ENCODE results near the gene IL16.
A peak's percentile ranks its signal among the peaks of the same experiment; 100 is the strongest.

The IL16 gene

GRCh38 chr15:81337241-81337640 lies 140.6 kb downstream of the IL16 start:
- DNase-seq (ENCODE audit: extremely low spot score), result no peak
- ChIA-PET CTCF (interaction anchor here (0.6 to 1.1 kb wide), 5 partner anchors 9 to 71 kb away, joined by 3 to 6 read pairs (median 3); no protein-coding TSS in a partner anchor), POLR2A (interaction anchor here (0.7 to 1.3 kb wide), 2 partner anchors 10 to 13 kb away, joined by 3 to 7 read pairs; partner anchors contain the start of gene STARD5)
- TF ChIP-seq ZNF384 (IDR thresholded peaks at IDR 0.05) (no peak), HDGF (IDR thresholded peaks at IDR 0.05; ENCODE audit: borderline replicate concordance) (no peak), SP1 (IDR thresholded peaks at IDR 0.05) (no peak), ELF4 (IDR thresholded peaks at IDR 0.05) (no peak), SUZ12 (IDR thresholded peaks at IDR 0.05) (no peak), CTBP1 (IDR thresholded peaks at IDR 0.05; ENCODE audit: borderline replicate concordance) (no peak), ARNT (IDR thresholded peaks at IDR 0.05) (no peak), L3MBTL2 (conservative IDR thresholded peaks at IDR 0.05) (no peak), NFRKB (IDR thresholded peaks at IDR 0.05) (no peak), FOXA1 (IDR thresholded peaks at IDR 0.05) (no peak), FOXK2 (IDR thresholded peaks at IDR 0.05) (no peak), FOXM1 (IDR thresholded peaks at IDR 0.05; ENCODE audit: borderline replicate concordance) (no peak), LEF1 (IDR thresholded peaks at IDR 0.05; ENCODE audit: borderline replicate concordance) (no peak), TARDBP (IDR thresholded peaks at IDR 0.05) (no peak), BHLHE40 (IDR thresholded peaks at IDR 0.05; ENCODE audit: borderline replicate concordance) (no peak)
- TF ChIP-seq, protein P1, sequence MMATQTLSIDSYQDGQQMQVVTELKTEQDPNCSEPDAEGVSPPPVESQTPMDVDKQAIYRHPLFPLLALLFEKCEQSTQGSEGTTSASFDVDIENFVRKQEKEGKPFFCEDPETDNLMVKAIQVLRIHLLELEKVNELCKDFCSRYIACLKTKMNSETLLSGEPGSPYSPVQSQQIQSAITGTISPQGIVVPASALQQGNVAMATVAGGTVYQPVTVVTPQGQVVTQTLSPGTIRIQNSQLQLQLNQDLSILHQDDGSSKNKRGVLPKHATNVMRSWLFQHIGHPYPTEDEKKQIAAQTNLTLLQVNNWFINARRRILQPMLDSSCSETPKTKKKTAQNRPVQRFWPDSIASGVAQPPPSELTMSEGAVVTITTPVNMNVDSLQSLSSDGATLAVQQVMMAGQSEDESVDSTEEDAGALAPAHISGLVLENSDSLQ (IDR thresholded peaks at IDR 0.05), result no peak

DNA sequence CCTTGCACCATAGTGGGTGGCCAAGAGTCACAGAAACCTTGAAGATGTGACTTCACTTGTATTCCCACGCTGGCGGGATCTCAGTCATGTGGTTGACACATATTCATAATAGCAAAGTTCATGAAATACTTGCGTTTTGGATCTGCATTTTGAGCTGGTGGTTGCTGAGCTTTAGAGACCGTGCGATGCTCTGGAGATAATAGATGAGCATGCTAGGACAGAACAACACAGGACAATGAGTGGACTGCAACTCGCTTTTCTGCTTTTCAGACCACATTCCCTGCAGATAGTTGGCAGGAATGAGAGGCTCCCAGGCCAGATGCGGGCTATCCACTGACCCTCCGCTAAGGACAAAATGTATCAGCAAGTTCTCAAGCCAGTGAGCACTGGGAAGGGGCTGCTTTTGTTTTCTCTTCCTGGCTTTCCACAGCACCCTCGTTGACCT lies 141.1 kb downstream of the IL16 start:
- TF ChIP-seq FOXA1 (IDR thresholded peaks at IDR 0.05) (no peak), ZNF384 (IDR thresholded peaks at IDR 0.05) (no peak)
- ChIA-PET CTCF (interaction anchor here (0.6 to 1.1 kb wide), 2 partner anchors 10 to 63 kb away, joined by 3 read pairs; no protein-coding TSS in a partner anchor), POLR2A (no interaction called here)
- DNase-seq (ENCODE audit: extremely low spot score), result no peak

DNA sequence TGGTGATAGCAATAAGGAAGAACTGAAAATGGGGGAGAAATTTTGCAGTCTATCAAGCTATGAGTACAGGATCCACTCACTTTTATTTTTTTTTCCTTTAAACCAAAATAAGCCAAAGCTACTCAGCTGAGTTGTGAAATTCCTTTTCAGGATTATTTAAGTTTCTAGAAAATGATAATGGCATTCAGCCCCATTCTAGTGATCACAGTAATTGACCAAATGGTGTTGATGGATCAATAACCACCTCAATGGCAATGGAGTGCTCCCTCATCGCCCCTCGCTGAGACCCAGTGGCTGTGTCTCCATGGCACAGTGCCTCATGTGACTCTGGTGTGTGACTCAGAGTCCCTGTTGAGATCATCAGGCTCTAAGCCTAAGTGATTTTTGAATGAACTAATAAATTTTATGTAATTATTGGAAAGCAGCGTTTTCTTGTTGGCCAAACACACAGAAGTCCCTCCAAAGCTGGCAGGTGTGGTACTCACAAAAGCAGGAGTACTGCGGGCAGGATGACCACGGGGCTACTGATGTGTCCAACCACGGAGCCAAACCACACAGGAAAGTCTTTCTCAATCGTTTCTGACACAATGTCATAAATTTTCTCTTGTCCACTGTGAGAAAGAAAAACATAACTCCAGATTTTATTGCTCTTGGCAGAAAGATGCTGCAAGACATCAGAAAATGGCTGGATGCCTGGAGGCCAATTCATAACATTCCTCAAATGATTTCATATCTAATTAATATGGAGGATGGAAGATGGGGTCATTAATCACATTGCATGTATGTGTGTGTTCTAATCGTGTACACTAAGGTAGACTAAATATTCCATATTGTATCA lies 141.7 kb downstream of the IL16 start:
- ChIA-PET POLR2A (interaction anchor here (1.2 kb wide), 1 partner anchor 14 kb away, joined by 5 read pairs; the partner anchor contains the start of gene STARD5), CTCF (interaction anchor here (0.6 kb wide), 2 partner anchors 64 to 72 kb away, joined by 3 read pairs; no protein-coding TSS in a partner anchor)
- TF ChIP-seq, protein P1 (IDR thresholded peaks at IDR 0.05), result peak; percentile 61
- TF ChIP-seq NFRKB (IDR thresholded peaks at IDR 0.05), result no peak
- DNase-seq (ENCODE audit: extremely low spot score), result no peak

DNA sequence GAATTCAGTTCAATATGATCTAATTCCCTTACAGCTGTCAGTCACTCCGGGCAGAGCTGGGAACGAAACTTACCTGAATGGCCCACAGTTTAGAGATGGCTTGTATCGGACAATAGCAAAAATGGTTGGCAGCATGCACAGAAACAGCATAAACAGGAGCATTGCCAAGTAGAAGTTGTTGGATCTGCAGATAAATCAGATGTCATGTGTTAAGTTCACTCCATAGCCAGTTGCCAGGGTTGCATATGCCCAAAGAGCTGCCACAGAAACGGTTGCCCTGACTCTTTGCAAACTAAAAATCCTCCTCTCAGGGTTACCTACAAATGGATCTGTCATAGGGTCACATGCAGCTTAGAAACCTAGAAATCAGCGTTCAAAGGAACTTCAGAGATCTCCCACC lies 142.6 kb downstream of the IL16 start:
- ChIA-PET POLR2A (interaction anchor here (1.2 kb wide), 1 partner anchor 15 kb away, joined by 5 read pairs; the partner anchor contains the start of gene STARD5), CTCF (no interaction called here)
- no peak for TF ChIP-seq HDGF (IDR thresholded peaks at IDR 0.05; ENCODE audit: borderline replicate concordance)
- TF ChIP-seq, protein P1 (IDR thresholded peaks at IDR 0.05), result no peak
- no peak for TF ChIP-seq ELF4 (IDR thresholded peaks at IDR 0.05)
- TF ChIP-seq NFRKB (IDR thresholded peaks at IDR 0.05), result no peak
- no peak for TF ChIP-seq SUZ12 (IDR thresholded peaks at IDR 0.05)
- no peak for TF ChIP-seq FOXK2 (IDR thresholded peaks at IDR 0.05)
- no peak for TF ChIP-seq CTBP1 (IDR thresholded peaks at IDR 0.05; ENCODE audit: borderline replicate concordance)
- no peak for TF ChIP-seq BHLHE40 (IDR thresholded peaks at IDR 0.05; ENCODE audit: borderline replicate concordance)
- no peak for TF ChIP-seq LEF1 (IDR thresholded peaks at IDR 0.05; ENCODE audit: borderline replicate concordance)
- TF ChIP-seq TARDBP (IDR thresholded peaks at IDR 0.05), result no peak
- no peak for TF ChIP-seq FOXM1 (IDR thresholded peaks at IDR 0.05; ENCODE audit: borderline replicate concordance)
- TF ChIP-seq FOXA1 (IDR thresholded peaks at IDR 0.05), result no peak
- no peak for TF ChIP-seq L3MBTL2 (conservative IDR thresholded peaks at IDR 0.05)
- no peak for TF ChIP-seq ZNF384 (IDR thresholded peaks at IDR 0.05)
- no peak for TF ChIP-seq SP1 (IDR thresholded peaks at IDR 0.05)
- no peak for TF ChIP-seq ARNT (IDR thresholded peaks at IDR 0.05)
- DNase-seq (ENCODE audit: extremely low spot score), result no peak

GRCh38 chr15:81339851-81340250 lies 143.2 kb downstream of the IL16 start:
- POLR2A ChIA-PET, result interaction anchor here (1.2 kb wide), 1 partner anchor 16 kb away, joined by 5 read pairs; the partner anchor contains the start of gene STARD5

More at GRCh38 chr15:81339851-81340250, 143.2 kb downstream of the IL16 start:
- TF ChIP-seq NFRKB (IDR thresholded peaks at IDR 0.05) (no peak), ARNT (IDR thresholded peaks at IDR 0.05) (no peak), TARDBP (IDR thresholded peaks at IDR 0.05) (no peak), FOXK2 (IDR thresholded peaks at IDR 0.05) (no peak), BHLHE40 (IDR thresholded peaks at IDR 0.05; ENCODE audit: borderline replicate concordance) (no peak), ELF4 (IDR thresholded peaks at IDR 0.05) (no peak), CTBP1 (IDR thresholded peaks at IDR 0.05; ENCODE audit: borderline replicate concordance) (no peak), SUZ12 (IDR thresholded peaks at IDR 0.05) (no peak), L3MBTL2 (conservative IDR thresholded peaks at IDR 0.05) (no peak), SP1 (IDR thresholded peaks at IDR 0.05) (no peak), HDGF (IDR thresholded peaks at IDR 0.05; ENCODE audit: borderline replicate concordance) (no peak), FOXM1 (IDR thresholded peaks at IDR 0.05; ENCODE audit: borderline replicate concordance) (no peak), LEF1 (IDR thresholded peaks at IDR 0.05; ENCODE audit: borderline replicate concordance) (no peak), FOXA1 (IDR thresholded peaks at IDR 0.05) (no peak), ZNF384 (IDR thresholded peaks at IDR 0.05) (no peak)
- TF ChIP-seq, protein P1 (IDR thresholded peaks at IDR 0.05), result no peak
- CTCF ChIA-PET, result no interaction called here
- DNase-seq (ENCODE audit: extremely low spot score), result no peak
